Ishikawa (cell line): Measurements from ENCODE around the gene KCND3.

Experiments used
- CEBPB ChIP-seq: IDR thresholded peaks from 2 replicates; pipeline ENCODE4 v1.6.1; 2012
- CREB1 ChIP-seq: IDR thresholded peaks from 2 replicates; pipeline ENCODE4 v1.6.1; 2012; ENCODE audit warnings: low read depth
- EGR1 ChIP-seq: IDR thresholded peaks from 2 replicates; pipeline ENCODE4 v1.6.1; 2012
- EP300 ChIP-seq: IDR thresholded peaks from 2 replicates; pipeline ENCODE4 v1.6.1; 2012; ENCODE audit warnings: borderline replicate concordance
- FOXM1 ChIP-seq: IDR thresholded peaks from 2 replicates; pipeline ENCODE4 v1.6.1; 2012; ENCODE audit warnings: low read depth, borderline replicate concordance
- MAX ChIP-seq: IDR thresholded peaks from 2 replicates; pipeline ENCODE4 v1.6.1; 2012
- NFIC ChIP-seq: IDR thresholded peaks from 2 replicates; pipeline ENCODE4 v1.6.1; 2012
- RAD21 ChIP-seq: IDR thresholded peaks from 2 replicates; pipeline ENCODE4 v1.6.1; 2012; ENCODE audit warnings: low read depth
- REST ChIP-seq: IDR thresholded peaks from 2 replicates; pipeline ENCODE4 v1.6.1; 2012; ENCODE audit warnings: low read depth, mild to moderate bottlenecking
- TAF1 ChIP-seq: IDR thresholded peaks from 2 replicates; pipeline ENCODE4 v1.6.1; 2012; ENCODE audit warnings: low read depth, mild to moderate bottlenecking
- TCF12 ChIP-seq: IDR thresholded peaks from 2 replicates; pipeline ENCODE4 v1.6.1; 2012; ENCODE audit warnings: low read depth
- TEAD4 ChIP-seq: IDR thresholded peaks from 2 replicates; pipeline ENCODE4 v1.6.1; 2012
- USF1 ChIP-seq: IDR thresholded peaks from 2 replicates; pipeline ENCODE4 v1.6.1; 2012
- YY1 ChIP-seq: IDR thresholded peaks from 2 replicates; pipeline ENCODE4 v1.6.1; 2012; ENCODE audit warnings: low read depth
- ZBTB7A ChIP-seq: IDR thresholded peaks from 2 replicates; pipeline ENCODE4 v1.6.1; 2012; ENCODE audit warnings: low read depth

The KCND3 gene

DNA sequence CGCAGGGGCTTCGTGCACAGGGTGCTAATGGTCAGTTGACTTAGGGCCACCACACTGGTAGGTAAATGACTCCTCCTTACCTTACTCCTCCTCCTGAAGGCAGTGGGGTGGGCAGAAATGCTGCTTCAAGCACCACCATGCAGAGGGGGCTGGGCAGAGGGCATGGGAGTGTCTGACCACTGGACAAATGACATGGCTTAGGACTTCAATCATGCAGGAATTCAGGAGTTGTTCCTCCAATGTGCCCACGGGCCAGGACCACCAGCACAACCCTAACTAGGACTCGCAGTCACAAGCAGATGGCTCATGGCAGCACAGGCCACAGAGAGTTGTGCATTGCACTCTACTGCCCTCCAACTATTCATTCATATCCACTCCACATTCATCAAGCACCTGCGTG, 65.7 kb downstream of the KCND3 start:
- TF ChIP-seq CREB1 (no peak), CEBPB (no peak), TEAD4 (no peak), EGR1 (no peak), MAX (no peak), TAF1 (no peak)

DNA sequence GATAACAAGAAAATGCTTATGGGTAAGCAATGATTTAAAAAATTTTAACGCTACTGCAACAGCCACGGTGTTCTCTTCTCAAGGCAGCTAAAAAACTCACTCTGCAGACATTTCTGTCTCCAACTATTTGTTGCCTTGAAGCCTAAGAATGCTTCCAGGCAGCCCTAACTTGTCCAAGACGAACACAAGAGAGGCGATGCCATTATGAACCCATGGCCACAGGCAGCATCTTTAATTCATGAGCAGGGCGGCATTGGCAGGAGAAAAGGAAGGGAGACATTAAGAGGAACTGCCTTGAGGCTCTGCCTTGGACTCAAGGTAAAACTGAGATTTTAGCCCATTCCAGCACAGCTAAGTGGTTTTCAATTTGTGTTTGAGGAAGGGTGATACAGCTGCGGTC, 67.5 kb downstream of the KCND3 start:
- TF ChIP-seq TAF1 = no peak
- TF ChIP-seq FOXM1 = no peak
- no peak for TF ChIP-seq MAX
- no peak for TF ChIP-seq TEAD4
- no peak for TF ChIP-seq CEBPB
- no peak for TF ChIP-seq ZBTB7A
- TF ChIP-seq EGR1 = no peak
- no peak for TF ChIP-seq YY1
- TF ChIP-seq EP300 = no peak
- TF ChIP-seq CREB1 = no peak
- TF ChIP-seq USF1 = no peak
- TF ChIP-seq RAD21 = no peak
- TF ChIP-seq REST = no peak
- no peak for TF ChIP-seq NFIC
- TF ChIP-seq TCF12 = no peak

DNA sequence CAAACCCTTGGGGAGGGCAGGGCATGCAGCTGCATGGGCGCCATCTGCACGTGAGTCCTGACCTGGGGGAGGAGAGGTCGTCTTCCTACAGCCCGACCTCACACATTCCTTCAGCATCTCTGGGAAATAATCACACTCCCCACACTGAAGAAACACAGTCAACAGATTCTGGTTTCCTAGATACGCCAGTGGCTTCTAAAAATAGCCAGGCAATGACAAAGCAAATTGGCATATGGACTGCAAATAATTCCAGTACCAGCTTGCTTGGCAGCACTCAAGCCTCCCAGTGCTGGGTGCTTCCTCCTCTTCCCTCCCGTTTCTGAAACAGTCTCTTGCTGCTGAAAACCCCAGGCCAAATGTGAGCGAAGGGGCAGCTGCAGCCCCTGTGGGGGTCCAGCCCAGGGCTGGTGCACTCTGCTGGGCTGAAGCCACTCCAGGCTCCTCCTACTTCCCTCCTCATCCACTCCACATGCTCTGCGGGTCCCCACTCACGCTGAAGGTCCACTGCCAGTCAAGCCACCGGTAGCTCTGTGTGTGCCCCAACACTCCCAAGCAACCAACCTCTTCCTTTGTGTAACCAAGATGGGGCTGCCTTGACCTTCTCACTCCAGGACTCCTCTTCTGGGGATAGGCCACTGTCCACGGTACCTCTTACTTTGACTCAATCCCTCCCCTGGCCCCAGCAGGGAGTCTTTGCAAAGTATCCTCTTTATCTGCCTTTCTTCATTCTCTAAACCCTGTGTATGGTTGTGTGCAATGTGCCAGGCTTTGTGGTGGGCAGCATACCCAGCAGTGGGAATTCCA, 69.0 kb downstream of the KCND3 start:
- TF ChIP-seq REST (peak; percentile 53; the same call in 1 of the 2 replicates), EP300 (no peak)

GRCh38 chr1:111911776-111912515, 77.5 kb downstream of the KCND3 start:
- TF ChIP-seq FOXM1 = no peak
- TF ChIP-seq EGR1 = no peak
- no peak for TF ChIP-seq CREB1
- no peak for TF ChIP-seq MAX
- no peak for TF ChIP-seq TCF12
- TF ChIP-seq NFIC = no peak
- TF ChIP-seq RAD21 = no peak
- TF ChIP-seq CEBPB = no peak
- TF ChIP-seq TAF1 = no peak
- TF ChIP-seq ZBTB7A = no peak
- TF ChIP-seq TEAD4 = no peak
- no peak for TF ChIP-seq YY1
- TF ChIP-seq EP300 = no peak
- TF ChIP-seq REST = no peak
- no peak for TF ChIP-seq USF1
